ENCODE measurements around the gene ACTL10. TPM values are rescaled to one million over a fixed set of nuclear protein-coding genes. Genes with fewer than 3 reads are reported as not detected.

The ACTL10 gene
- polyA plus RNA-seq, 1 experiment = 0.67 TPM

DNA sequence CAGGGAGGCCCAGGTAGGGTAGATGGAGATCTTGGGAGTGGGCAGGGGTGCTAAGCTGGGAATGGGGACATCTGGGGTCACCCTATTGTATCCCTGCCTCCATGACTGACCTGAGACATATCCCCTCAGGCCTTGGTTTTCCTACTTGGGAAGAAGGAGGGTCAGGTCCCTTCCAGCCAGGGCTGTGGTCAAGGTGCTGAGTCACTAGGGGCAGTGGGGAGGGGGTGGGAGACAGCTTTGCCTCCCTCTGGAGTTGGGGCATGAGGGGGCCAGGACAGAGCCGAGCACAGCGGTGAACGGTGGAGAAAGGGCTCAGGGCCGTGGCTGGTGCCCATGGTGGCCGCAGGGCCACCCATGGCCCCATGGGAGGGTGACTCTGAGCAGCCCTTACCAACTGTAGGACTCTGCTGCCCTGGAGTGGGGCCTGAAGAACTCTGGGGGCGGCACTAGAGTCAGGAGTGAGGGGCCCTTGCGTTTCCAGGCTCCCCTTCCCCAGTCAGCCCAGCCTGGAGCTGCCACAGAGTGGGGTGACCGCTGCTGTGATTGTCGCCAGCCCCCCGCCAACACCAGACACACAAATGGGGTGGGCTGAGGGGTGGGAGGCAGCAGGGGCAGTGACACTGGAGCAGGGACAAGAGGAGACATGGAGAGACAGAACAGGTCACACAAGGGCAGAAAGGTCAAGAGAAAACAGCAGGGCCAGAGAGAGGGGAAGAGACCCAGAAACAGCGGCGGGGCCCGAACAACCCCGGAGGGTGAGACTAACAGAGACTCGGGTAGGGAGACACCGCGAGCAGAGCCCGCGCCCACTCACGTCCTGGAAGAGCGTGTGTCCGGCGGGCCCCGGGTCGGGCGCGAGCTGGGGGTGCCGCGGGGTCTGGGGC lies 6.9 kb downstream of the ACTL10 start:
- H3K36me3 ChIP-seq (ENCODE audit: control insufficient read depth, insufficient read depth, low read length) = peaks cover 6% of the 10 kb centered on the region
- no peak for DNase-seq (ENCODE audit: low read depth)
- TF ChIP-seq, protein P1, sequence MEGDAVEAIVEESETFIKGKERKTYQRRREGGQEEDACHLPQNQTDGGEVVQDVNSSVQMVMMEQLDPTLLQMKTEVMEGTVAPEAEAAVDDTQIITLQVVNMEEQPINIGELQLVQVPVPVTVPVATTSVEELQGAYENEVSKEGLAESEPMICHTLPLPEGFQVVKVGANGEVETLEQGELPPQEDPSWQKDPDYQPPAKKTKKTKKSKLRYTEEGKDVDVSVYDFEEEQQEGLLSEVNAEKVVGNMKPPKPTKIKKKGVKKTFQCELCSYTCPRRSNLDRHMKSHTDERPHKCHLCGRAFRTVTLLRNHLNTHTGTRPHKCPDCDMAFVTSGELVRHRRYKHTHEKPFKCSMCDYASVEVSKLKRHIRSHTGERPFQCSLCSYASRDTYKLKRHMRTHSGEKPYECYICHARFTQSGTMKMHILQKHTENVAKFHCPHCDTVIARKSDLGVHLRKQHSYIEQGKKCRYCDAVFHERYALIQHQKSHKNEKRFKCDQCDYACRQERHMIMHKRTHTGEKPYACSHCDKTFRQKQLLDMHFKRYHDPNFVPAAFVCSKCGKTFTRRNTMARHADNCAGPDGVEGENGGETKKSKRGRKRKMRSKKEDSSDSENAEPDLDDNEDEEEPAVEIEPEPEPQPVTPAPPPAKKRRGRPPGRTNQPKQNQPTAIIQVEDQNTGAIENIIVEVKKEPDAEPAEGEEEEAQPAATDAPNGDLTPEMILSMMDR (IDR thresholded peaks at IDR 0.05; ENCODE audit: insufficient read depth, low read depth, low read length) = no peak
- H3K27me3 ChIP-seq (ENCODE audit: control insufficient read depth, insufficient read depth, low read length) = no peaks in the 10 kb centered on the region
- peak overlapping the region; percentile 69 for H3K4me3 ChIP-seq (ENCODE audit: low read depth, low read length)
- ChIA-PET POLR2A (no interaction called here), CTCF (no interaction called here)

DNA sequence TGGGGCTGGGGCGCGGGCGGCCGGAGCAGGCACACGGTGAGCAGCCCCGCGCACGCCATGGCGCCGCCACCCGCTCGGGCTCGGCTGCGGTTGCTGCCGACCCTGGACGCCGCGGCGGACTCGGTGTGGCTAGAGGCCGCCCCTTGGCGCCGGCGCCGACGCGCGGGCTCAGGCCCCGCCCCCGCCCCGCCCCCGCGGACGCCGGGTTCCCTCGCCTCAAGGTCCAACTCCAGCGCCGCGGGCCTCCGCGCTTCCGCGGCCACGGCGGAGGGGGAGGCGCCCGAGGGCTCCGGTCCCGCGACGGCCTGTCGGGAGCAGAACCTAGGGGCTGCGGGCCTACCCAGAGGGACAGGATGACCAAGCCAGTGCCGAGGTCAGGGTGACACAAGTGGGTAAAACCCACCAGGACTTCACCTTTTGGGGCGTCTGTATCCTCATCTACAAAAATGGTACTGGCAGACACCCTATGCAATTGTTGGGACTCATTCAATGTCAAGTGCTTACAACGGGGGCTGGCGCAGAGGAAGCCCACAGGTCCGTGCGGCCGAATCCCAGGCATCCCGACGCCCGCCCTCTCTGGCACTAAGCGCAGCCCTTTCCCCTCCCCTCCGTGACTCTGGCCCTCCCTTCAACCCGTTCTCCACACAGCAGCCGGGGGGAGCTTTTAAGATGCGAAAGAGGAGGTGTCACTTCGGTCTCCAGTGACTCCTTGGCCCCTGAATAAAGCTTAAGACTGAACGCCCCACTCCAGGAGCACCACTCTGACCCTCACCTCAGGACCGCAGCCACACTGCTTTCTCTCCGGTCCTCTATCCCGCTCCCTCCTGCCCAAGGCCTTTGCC lies 7.8 kb downstream of the ACTL10 start, which contains the start of gene NECAB3:
Gene NECAB3 (minus strand): TSS at position 135 of the 842 bp plus-strand sequence. CDS start 76 bp downstream, at position 59.
- DNase-seq (ENCODE audit: low read depth) = no peak
- H3K27me3 ChIP-seq (ENCODE audit: control insufficient read depth, insufficient read depth, low read length) = no peaks in the 10 kb centered on the region
- H3K4me3 ChIP-seq (ENCODE audit: low read depth, low read length) = peak within 1 kb of the TSS; percentile 69
- POLR2A ChIA-PET = interaction anchor here (0.6 kb wide), 1 partner anchor 11 kb away, joined by 4 read pairs; no protein-coding TSS in a partner anchor
- TF ChIP-seq, protein P1 (IDR thresholded peaks at IDR 0.05; ENCODE audit: insufficient read depth, low read depth, low read length) = no peak
- peaks cover 2% of the 10 kb centered on the region; the same call in 1 of the 2 replicates for H3K36me3 ChIP-seq (ENCODE audit: control insufficient read depth, insufficient read depth, low read length)
- CTCF ChIA-PET = interaction anchor here (0.6 to 2.2 kb wide), 4 partner anchors 8 to 150 kb away, joined by 3 to 9 read pairs (median 4); partner anchors contain the start of gene ACTL10

DNA sequence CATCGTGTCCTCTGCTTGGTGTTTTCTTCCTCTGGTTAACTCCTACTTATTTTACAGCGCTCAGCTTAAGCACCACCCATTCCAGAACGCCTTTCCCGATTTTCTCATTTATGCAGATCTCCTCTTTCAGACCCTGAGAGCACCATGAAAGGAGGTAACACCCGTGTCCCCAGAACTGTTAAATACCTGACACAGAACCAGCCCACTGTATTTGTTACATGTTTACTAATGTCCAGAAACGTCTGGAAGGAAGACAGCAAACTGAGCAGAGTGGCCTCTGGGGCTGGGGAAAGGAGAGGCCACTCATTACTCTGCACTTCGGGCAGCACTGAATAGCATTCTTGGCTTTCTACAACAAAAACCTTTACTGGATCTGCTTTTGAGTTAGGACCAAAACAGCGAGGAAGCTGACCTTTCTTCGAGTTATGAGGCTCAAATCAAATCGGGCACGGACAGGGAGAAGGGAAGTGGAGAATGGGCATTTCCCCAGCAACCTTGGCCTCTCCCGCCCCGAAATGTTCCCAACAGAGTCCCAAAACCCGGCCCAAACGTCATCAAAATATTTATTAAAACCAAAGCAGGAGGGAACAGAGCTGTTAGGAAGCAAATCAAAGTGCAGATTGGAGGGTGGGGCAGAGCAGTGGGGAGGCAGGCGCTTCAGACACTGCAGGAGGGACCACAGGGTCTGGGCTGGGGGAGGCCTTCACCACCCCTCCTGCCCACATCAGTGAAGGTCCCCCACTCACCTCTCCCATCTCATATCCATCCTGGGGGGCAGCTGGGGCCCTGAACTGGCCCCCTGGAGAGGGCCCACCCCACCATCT lies 8.6 kb downstream of the ACTL10 start:
- POLR2A ChIA-PET = interaction anchor here (0.6 kb wide), 1 partner anchor 10 kb away, joined by 4 read pairs; no protein-coding TSS in a partner anchor
- DNase-seq (ENCODE audit: low read depth) = no peak

DNA sequence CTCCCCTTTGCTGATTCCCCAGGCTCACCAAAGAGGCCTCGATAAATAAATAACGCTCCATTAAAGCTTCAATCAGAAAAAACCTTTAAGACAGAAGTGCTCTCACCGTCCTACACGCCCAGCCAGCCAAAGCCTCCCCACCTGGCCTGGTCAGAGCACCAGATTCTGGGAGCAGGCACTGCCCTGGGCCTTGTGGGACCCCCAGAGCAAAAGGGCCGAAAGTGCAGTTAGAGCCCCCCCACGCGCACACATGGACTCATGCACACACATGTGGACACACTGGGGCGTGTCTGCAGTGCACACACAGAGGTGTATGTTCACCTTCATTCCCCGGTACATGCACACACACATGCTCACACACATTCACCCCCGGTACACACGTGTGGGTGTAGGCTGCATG lies 9.4 kb downstream of the ACTL10 start:
- Histone ChIP-seq H3K27me3 (ENCODE audit: control insufficient read depth, insufficient read depth, low read length) (no peaks in the 10 kb centered on the region), H3K36me3 (ENCODE audit: control insufficient read depth, insufficient read depth, low read length) (no peaks in the 10 kb centered on the region; the same call in 1 of the 2 replicates), H3K4me3 (ENCODE audit: low read depth, low read length) (no peak overlapping the region)
- ChIA-PET POLR2A (no interaction called here), CTCF (interaction anchor here (1.7 to 2.2 kb wide), 2 partner anchors 9 kb away, joined by 4 to 9 read pairs; partner anchors contain the start of gene ACTL10)
- DNase-seq (ENCODE audit: low read depth) = no peak
- TF ChIP-seq, protein P1 (IDR thresholded peaks at IDR 0.05; ENCODE audit: insufficient read depth, low read depth, low read length) = no peak

More for the DNA sequence above, 8.6 kb downstream of the ACTL10 start:
- CTCF ChIA-PET = interaction anchor here (0.6 to 2.2 kb wide), 4 partner anchors 9 to 151 kb away, joined by 3 to 9 read pairs (median 4); partner anchors contain the start of gene ACTL10
- H3K36me3 ChIP-seq (ENCODE audit: control insufficient read depth, insufficient read depth, low read length) = peaks cover 1% of the 10 kb centered on the region; the same call in 1 of the 2 replicates
- no peaks in the 10 kb centered on the region for H3K27me3 ChIP-seq (ENCODE audit: control insufficient read depth, insufficient read depth, low read length)
- H3K4me3 ChIP-seq (ENCODE audit: low read depth, low read length) = peak overlapping the region; percentile 69
- TF ChIP-seq, protein P1 (IDR thresholded peaks at IDR 0.05; ENCODE audit: insufficient read depth, low read depth, low read length) = no peak
